Lower leg skin (tissue), 3 donors: ENCODE measurements around the gene PIK3CA.

Experiments
- POLR2A ChIP-seq, 2 donors: fragments of 450-650 bp; IDR thresholded peaks; one replicate each; pipeline ENCODE4 v1.6.1; 2016 to 2017; ENCODE audit warnings: antibody characterized with exemption in 2 of 2, mild to moderate bottlenecking in 1 of 2, moderate library complexity in 1 of 2
- TF ChIP-seq, protein P1 (sequence below), 3 donors: fragments of 450-650 bp; IDR thresholded peaks; one replicate each; pipeline ENCODE4 v1.5.1; 2016; ENCODE audit warnings: antibody characterized with exemption in 3 of 3, mild to moderate bottlenecking in 3 of 3, moderate library complexity in 2 of 3

DNA sequence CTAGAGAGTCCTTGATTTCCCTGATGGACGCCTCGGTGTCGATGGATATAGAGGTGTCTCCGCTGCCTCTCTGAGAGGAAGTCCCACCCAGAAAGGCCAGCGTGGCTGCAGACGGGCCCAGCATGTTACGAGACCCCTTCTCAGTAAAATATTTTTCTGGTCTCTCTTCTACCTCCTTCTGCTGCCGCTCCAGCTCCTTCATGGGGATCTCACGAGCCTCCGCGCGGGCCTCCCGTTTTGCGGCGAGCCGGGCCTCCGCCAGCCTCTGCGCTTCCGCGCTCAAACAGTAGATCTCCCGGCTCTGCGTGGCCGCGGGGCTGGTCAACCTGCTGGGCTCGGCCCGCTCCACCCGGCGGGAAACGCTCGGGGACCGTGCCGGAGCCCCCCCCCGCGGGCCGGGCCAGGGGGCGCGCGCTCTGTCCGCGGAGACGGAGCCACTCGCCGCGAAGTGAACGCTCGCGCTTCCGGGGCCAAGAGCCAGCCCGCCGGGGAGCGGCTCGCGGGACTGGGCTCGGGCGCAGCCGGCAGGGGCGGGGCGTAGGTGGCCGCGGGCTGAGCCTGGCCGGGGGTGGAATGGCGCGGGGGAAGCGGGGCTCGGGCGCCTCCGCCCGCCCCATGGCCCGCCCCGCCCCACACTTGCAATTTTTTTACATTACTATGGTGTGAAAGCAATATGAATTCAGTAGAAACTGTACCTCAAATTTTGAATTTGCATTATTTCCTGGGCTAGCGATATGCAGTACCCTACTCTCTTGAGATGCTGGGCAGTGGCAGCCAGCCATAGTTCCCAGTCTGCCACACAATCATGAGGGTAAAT is 113.0 kb downstream of the PIK3CA start:
- TF ChIP-seq, protein P1, sequence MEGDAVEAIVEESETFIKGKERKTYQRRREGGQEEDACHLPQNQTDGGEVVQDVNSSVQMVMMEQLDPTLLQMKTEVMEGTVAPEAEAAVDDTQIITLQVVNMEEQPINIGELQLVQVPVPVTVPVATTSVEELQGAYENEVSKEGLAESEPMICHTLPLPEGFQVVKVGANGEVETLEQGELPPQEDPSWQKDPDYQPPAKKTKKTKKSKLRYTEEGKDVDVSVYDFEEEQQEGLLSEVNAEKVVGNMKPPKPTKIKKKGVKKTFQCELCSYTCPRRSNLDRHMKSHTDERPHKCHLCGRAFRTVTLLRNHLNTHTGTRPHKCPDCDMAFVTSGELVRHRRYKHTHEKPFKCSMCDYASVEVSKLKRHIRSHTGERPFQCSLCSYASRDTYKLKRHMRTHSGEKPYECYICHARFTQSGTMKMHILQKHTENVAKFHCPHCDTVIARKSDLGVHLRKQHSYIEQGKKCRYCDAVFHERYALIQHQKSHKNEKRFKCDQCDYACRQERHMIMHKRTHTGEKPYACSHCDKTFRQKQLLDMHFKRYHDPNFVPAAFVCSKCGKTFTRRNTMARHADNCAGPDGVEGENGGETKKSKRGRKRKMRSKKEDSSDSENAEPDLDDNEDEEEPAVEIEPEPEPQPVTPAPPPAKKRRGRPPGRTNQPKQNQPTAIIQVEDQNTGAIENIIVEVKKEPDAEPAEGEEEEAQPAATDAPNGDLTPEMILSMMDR (IDR thresholded peaks at IDR 0.05) = no peak
- no peak for TF ChIP-seq POLR2A (IDR thresholded peaks at IDR 0.05)
